GM13977 (cell line): ENCODE results near the gene BCL2L2.

Experiments
- DNase-seq: peaks from one replicate; pipeline ENCODE4 v3.0.0; 2012; ENCODE audit warnings: low spot score
- CTCF ChIP-seq: IDR thresholded peaks from 2 replicates; pipeline ENCODE4 v1.5.1; 2012; ENCODE audit warnings: mild to moderate bottlenecking, control low read depth; ENCODE audit not compliant: insufficient read depth; ENCODE audit errors: extremely low read depth, missing control alignments
- in situ Hi-C: fragments of 300-500 bp; cut with MboI; formaldehyde crosslinking; loops from one replicate; pipeline ENCODE4 v1.12.0; 2022; ENCODE audit warnings: low sequenced_read_pairs, low pct_unique_long_range_greater_than_20kb, mixed read lengths, inconsistent platforms; ENCODE audit not compliant: unreplicated experiment

Gene BCL2L2

GRCh38 chr14:23281247-23281646, 25.4 kb upstream of the BCL2L2 start:
- in situ Hi-C loops, result no loop called here
- DNase-seq, result no peak
- no peak for TF ChIP-seq CTCF

GRCh38 chr14:23284654-23285529, 21.7 kb upstream of the BCL2L2 start:
- in situ Hi-C loops, result no loop called here
- DNase-seq, result peak; percentile 63

GRCh38 chr14:23285530-23286019, 21.1 kb upstream of the BCL2L2 start:
- TF ChIP-seq CTCF, result no peak
- DNase-seq, result no peak
- in situ Hi-C loops, result no loop called here

More at GRCh38 chr14:23284654-23285529, 21.7 kb upstream of the BCL2L2 start:
- TF ChIP-seq CTCF, result no peak

- TF ChIP-seq CTCF, result no peak
- in situ Hi-C loops, result no loop called here
Measured at GRCh38 chr14:23286020-23286901, 20.4 kb upstream of the BCL2L2 start, which contains the start of gene HOMEZ. TSS of gene HOMEZ (minus strand) at chr14:23286132. CDS start at chr14:23285952, 180 bp downstream.

GRCh38 chr14:23286902-23287479, 19.6 kb upstream of the BCL2L2 start:
- no peak for TF ChIP-seq CTCF
- DNase-seq, result no peak
- in situ Hi-C loops, result no loop called here

More at GRCh38 chr14:23286020-23286901, 20.4 kb upstream of the BCL2L2 start, which contains the start of gene HOMEZ:
- DNase-seq, result peak; percentile 97

- TF ChIP-seq CTCF, result peak; percentile 80
- no peak for DNase-seq
- in situ Hi-C loops, result no loop called here
Measured at GRCh38 chr14:23294734-23295561, 11.7 kb upstream of the BCL2L2 start.
